Measurements from ENCODE around the gene RAB1B. TPM values are rescaled to one million over a fixed set of nuclear protein-coding genes. Genes with fewer than 3 reads are reported as not detected.

Gene RAB1B
- 124 TPM for total RNA-seq
- long read RNA-seq, transcript RAB1B-201 (6 exons, 2,007 nt) = major isoform, 48 of 79 reads
- long read RNA-seq, partial matches to known transcripts = 2 of 79 reads
- long read RNA-seq, other reads (novel, unspliced or antisense) = 29 of 79 reads

- intact Hi-C loops (cut with DNase I) = loop anchor here (2.0 kb wide), 1 partner anchor 20 kb away; the partner anchor contains the start of gene YIF1A
- DNase-seq (ENCODE audit: low spot score) = peak; percentile 100
Measured at GRCh38 chr11:66268244-66268951, at the start of gene RAB1B. TSS of gene RAB1B (plus strand) at chr11:66268639. CDS start at chr11:66268680, 41 bp downstream.

GRCh38 chr11:66218846-66219620, 49.4 kb upstream of the RAB1B start:
- no peak for DNase-seq (ENCODE audit: low spot score)
- intact Hi-C loops (cut with DNase I) = no loop called here

- no peak for DNase-seq (ENCODE audit: low spot score)
Measured at GRCh38 chr11:66219846-66220565, 48.4 kb upstream of the RAB1B start.

GRCh38 chr11:66220566-66220935, 47.9 kb upstream of the RAB1B start:
- DNase-seq (ENCODE audit: low spot score) = no peak
- intact Hi-C loops (cut with DNase I) = no loop called here

More at GRCh38 chr11:66219846-66220565, 48.4 kb upstream of the RAB1B start:
- intact Hi-C loops (cut with DNase I) = no loop called here

- intact Hi-C loops (cut with DNase I) = no loop called here
- DNase-seq (ENCODE audit: low spot score) = no peak
Measured at GRCh38 chr11:66221012-66221411, 47.4 kb upstream of the RAB1B start.

- no peak for DNase-seq (ENCODE audit: low spot score)
- intact Hi-C loops (cut with DNase I) = loop anchor here (1.0 kb wide), 1 partner anchor 37 kb away; no protein-coding TSS in a partner anchor
Measured at GRCh38 chr11:66221726-66222236, 46.7 kb upstream of the RAB1B start.

- peak; percentile 95 for DNase-seq (ENCODE audit: low spot score)
- intact Hi-C loops (cut with DNase I) = loop anchor here (1.0 kb wide), 1 partner anchor 36 kb away; no protein-coding TSS in a partner anchor
Measured at GRCh38 chr11:66222358-66223149, 45.9 kb upstream of the RAB1B start.

- no peak for DNase-seq (ENCODE audit: low spot score)
- intact Hi-C loops (cut with DNase I) = no loop called here
Measured at GRCh38 chr11:66224226-66224855, 44.1 kb upstream of the RAB1B start.

GRCh38 chr11:66225066-66225465, 43.4 kb upstream of the RAB1B start:
- no peak for DNase-seq (ENCODE audit: low spot score)
- intact Hi-C loops (cut with DNase I) = no loop called here

GRCh38 chr11:66226101-66226500, 42.3 kb upstream of the RAB1B start:
- intact Hi-C loops (cut with DNase I) = no loop called here

GRCh38 chr11:66227700-66228099, 40.7 kb upstream of the RAB1B start:
- intact Hi-C loops (cut with DNase I) = no loop called here
- DNase-seq (ENCODE audit: low spot score) = no peak

More at GRCh38 chr11:66226101-66226500, 42.3 kb upstream of the RAB1B start:
- no peak for DNase-seq (ENCODE audit: low spot score)

GRCh38 chr11:66228521-66228920, 39.9 kb upstream of the RAB1B start:
- intact Hi-C loops (cut with DNase I) = no loop called here
- DNase-seq (ENCODE audit: low spot score) = no peak

GRCh38 chr11:66230156-66230555, 38.3 kb upstream of the RAB1B start:
- intact Hi-C loops (cut with DNase I) = no loop called here
- DNase-seq (ENCODE audit: low spot score) = no peak

GRCh38 chr11:66230978-66231377, 37.5 kb upstream of the RAB1B start:
- DNase-seq (ENCODE audit: low spot score) = no peak
- intact Hi-C loops (cut with DNase I) = no loop called here

- no peak for DNase-seq (ENCODE audit: low spot score)
Measured at GRCh38 chr11:66231561-66231960, 36.9 kb upstream of the RAB1B start.

GRCh38 chr11:66232769-66233168, 35.7 kb upstream of the RAB1B start:
- no peak for DNase-seq (ENCODE audit: low spot score)
- intact Hi-C loops (cut with DNase I) = no loop called here

More at GRCh38 chr11:66231561-66231960, 36.9 kb upstream of the RAB1B start:
- intact Hi-C loops (cut with DNase I) = no loop called here

- no peak for DNase-seq (ENCODE audit: low spot score)
- intact Hi-C loops (cut with DNase I) = no loop called here
Measured at GRCh38 chr11:66233301-66233700, 35.1 kb upstream of the RAB1B start.

- intact Hi-C loops (cut with DNase I) = no loop called here
- no peak for DNase-seq (ENCODE audit: low spot score)
Measured at GRCh38 chr11:66235141-66235540, 33.3 kb upstream of the RAB1B start.

All from cardiac septum (tissue), 1 donor.